ENCODE data around the gene DNM3.

The DNM3 gene

DNA sequence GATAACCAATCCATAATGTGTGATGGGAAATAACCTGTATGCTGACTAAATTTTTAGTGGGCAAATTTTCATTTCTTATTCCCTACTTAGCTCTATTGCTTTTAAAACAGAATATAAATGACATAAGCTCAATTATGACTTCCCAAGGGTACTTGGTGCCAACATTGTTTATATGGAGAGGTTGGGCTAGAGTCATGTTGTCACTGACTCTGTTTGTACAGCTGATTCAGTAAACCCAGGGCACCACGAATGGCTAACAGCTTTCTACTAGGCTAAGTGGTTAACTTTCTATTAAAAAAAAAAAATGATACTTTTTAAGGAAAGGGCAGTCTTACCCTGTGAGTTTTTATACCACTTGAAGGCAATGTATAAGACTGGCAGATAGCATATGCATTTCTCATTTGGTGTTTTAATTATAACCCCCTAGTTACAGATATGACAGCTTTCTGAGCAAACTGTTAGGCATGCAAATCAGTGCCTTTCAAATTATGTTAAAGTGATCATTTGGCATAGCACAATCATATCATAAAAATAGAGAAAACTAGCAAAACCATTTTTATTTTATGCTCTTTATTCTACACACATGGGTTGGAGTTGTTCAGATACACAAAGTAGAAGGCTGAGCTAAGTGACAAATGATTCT lies 147.1 kb downstream of the DNM3 start:
- H3K4me3 ChIP-seq (ENCODE audit: low read depth, low read length, poor library complexity, severe bottlenecking), result no peak overlapping the region
- no peak overlapping the region for H3K9ac ChIP-seq (ENCODE audit: low read length)
- no peaks in the 10 kb centered on the region for H3K9me2 ChIP-seq (ENCODE audit: low read depth, low read length)
- H4K20me1 ChIP-seq (ENCODE audit: insufficient read depth, low read length), result no peaks in the 10 kb centered on the region
- no peaks in the 10 kb centered on the region for H3K36me3 ChIP-seq (ENCODE audit: insufficient read depth, low read length)
- no peak overlapping the region for H3K27ac ChIP-seq (ENCODE audit: low read depth, low read length, poor library complexity, severe bottlenecking)
- no peak overlapping the region for H2AFZ ChIP-seq (ENCODE audit: low read length)
- no peaks in the 10 kb centered on the region for H3K27me3 ChIP-seq (ENCODE audit: insufficient read depth, low read length)
- H3K9me3 ChIP-seq (ENCODE audit: low read length), result no peaks in the 10 kb centered on the region
- H3K79me2 ChIP-seq (ENCODE audit: insufficient read depth, low read length), result no peaks in the 10 kb centered on the region
- TF ChIP-seq, protein P1, sequence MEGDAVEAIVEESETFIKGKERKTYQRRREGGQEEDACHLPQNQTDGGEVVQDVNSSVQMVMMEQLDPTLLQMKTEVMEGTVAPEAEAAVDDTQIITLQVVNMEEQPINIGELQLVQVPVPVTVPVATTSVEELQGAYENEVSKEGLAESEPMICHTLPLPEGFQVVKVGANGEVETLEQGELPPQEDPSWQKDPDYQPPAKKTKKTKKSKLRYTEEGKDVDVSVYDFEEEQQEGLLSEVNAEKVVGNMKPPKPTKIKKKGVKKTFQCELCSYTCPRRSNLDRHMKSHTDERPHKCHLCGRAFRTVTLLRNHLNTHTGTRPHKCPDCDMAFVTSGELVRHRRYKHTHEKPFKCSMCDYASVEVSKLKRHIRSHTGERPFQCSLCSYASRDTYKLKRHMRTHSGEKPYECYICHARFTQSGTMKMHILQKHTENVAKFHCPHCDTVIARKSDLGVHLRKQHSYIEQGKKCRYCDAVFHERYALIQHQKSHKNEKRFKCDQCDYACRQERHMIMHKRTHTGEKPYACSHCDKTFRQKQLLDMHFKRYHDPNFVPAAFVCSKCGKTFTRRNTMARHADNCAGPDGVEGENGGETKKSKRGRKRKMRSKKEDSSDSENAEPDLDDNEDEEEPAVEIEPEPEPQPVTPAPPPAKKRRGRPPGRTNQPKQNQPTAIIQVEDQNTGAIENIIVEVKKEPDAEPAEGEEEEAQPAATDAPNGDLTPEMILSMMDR (IDR thresholded peaks at IDR 0.05; ENCODE audit: low read length), result no peak
- TF ChIP-seq EZH2 (IDR thresholded peaks at IDR 0.05; ENCODE audit: borderline replicate concordance, low read length), result no peak
- no peak overlapping the region for H3K4me2 ChIP-seq (ENCODE audit: low read length)
- H3F3A ChIP-seq (ENCODE audit: insufficient read depth, low read length), result no peaks in the 10 kb centered on the region
- no peaks in the 10 kb centered on the region for H3K4me1 ChIP-seq (ENCODE audit: insufficient read depth, low read length, severe bottlenecking)

DNA sequence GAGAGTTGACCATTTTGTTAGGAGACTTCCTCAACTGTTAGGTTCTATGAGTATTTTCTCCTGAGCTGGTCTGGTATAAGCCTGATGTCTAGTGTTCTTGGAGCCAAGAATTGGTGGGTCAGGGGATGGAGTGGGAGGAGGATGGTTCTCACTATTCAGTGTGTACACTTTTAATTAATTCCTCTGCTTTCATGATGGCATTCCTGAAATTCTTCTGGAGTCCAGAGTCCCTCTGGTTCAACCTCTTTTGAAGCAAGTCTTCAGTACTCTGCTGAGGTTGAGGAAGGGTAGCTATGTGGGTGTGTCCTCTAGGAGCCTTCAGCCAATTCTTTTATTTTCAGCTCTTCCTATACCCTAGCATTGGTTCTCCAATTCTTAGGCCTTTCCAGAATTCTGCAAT lies 149.1 kb downstream of the DNM3 start:
- Histone ChIP-seq H3K4me2 (ENCODE audit: low read length) (no peak overlapping the region), H3K36me3 (ENCODE audit: insufficient read depth, low read length) (no peaks in the 10 kb centered on the region), H3K27me3 (ENCODE audit: insufficient read depth, low read length) (no peaks in the 10 kb centered on the region), H3K4me1 (ENCODE audit: insufficient read depth, low read length, severe bottlenecking) (no peaks in the 10 kb centered on the region), H3K9ac (ENCODE audit: low read length) (no peak overlapping the region), H3K4me3 (ENCODE audit: low read depth, low read length, poor library complexity, severe bottlenecking) (no peak overlapping the region), H3K79me2 (ENCODE audit: insufficient read depth, low read length) (no peaks in the 10 kb centered on the region), H3F3A (ENCODE audit: insufficient read depth, low read length) (no peaks in the 10 kb centered on the region), H3K27ac (ENCODE audit: low read depth, low read length, poor library complexity, severe bottlenecking) (no peak overlapping the region), H3K9me3 (ENCODE audit: low read length) (no peaks in the 10 kb centered on the region), H4K20me1 (ENCODE audit: insufficient read depth, low read length) (no peaks in the 10 kb centered on the region), H2AFZ (ENCODE audit: low read length) (no peak overlapping the region), H3K9me2 (ENCODE audit: low read depth, low read length) (no peaks in the 10 kb centered on the region)
- TF ChIP-seq EZH2 (IDR thresholded peaks at IDR 0.05; ENCODE audit: borderline replicate concordance, low read length), result no peak
- TF ChIP-seq, protein P1 (IDR thresholded peaks at IDR 0.05; ENCODE audit: low read length), result no peak

DNA sequence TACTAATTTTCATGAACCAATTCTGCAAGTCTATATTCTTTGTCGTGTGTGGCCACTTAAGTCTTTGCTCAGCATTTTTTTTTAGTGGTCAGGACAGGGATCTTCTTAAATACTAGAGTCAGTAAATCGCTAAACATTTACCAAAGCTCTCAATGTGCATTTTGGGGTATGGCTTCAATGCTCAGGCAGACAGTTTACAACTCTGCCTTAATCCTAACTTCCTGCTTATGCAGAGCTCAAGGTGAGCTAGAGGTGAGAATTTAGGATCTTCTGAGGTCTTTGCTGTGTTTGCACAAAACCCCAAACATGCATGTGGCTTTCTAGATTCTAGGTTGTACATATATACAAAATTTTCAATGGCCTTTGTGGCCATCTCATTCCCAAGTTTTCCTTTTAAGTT lies 153.0 kb downstream of the DNM3 start:
- H3K9me2 ChIP-seq (ENCODE audit: low read depth, low read length), result no peaks in the 10 kb centered on the region
- no peaks in the 10 kb centered on the region for H3F3A ChIP-seq (ENCODE audit: insufficient read depth, low read length)
- TF ChIP-seq, protein P1 (IDR thresholded peaks at IDR 0.05; ENCODE audit: low read length), result no peak
- no peak for TF ChIP-seq EZH2 (IDR thresholded peaks at IDR 0.05; ENCODE audit: borderline replicate concordance, low read length)
- H3K79me2 ChIP-seq (ENCODE audit: insufficient read depth, low read length), result no peaks in the 10 kb centered on the region
- H3K27ac ChIP-seq (ENCODE audit: low read depth, low read length, poor library complexity, severe bottlenecking), result no peak overlapping the region
- H3K4me2 ChIP-seq (ENCODE audit: low read length), result no peak overlapping the region
- H4K20me1 ChIP-seq (ENCODE audit: insufficient read depth, low read length), result no peaks in the 10 kb centered on the region
- no peaks in the 10 kb centered on the region for H3K27me3 ChIP-seq (ENCODE audit: insufficient read depth, low read length)
- H2AFZ ChIP-seq (ENCODE audit: low read length), result no peak overlapping the region
- H3K4me1 ChIP-seq (ENCODE audit: insufficient read depth, low read length, severe bottlenecking), result no peaks in the 10 kb centered on the region
- no peaks in the 10 kb centered on the region for H3K36me3 ChIP-seq (ENCODE audit: insufficient read depth, low read length)
- H3K9ac ChIP-seq (ENCODE audit: low read length), result no peak overlapping the region
- no peaks in the 10 kb centered on the region for H3K9me3 ChIP-seq (ENCODE audit: low read length)
- H3K4me3 ChIP-seq (ENCODE audit: low read depth, low read length, poor library complexity, severe bottlenecking), result no peak overlapping the region

All from OCI-LY1 (cell line).